Activated B cell treated with CpG ODN at 0.5 μM for 24 hours (primary cell): Measurements from ENCODE around the gene TRA2B. TPM values are rescaled to one million over a fixed set of nuclear protein-coding genes. Genes with fewer than 3 reads are reported as not detected.
A peak's percentile ranks its signal among the peaks of the same experiment; 100 is the strongest.

ENCODE experiments used
- ATAC-seq: fragments of 200-7000 bp; cut with Tn5 transposase; one replicate; pipeline ENCODE4 v1.10.0; 2021; ENCODE audit warnings: low read depth, mild to moderate bottlenecking, moderate library complexity
- CTCF ChIA-PET: fragments of 350-600 bp; sonication (Branson Sonifier 250); formaldehyde crosslinking; loops from one replicate; lab custom pipeline; 2021; ENCODE audit warnings: antibody characterized with exemption; lab: Charles Lee
- POLR2A ChIA-PET: fragments of 350-600 bp; sonication (Branson Sonifier 250); formaldehyde crosslinking; loops from one replicate; lab custom pipeline; 2021; ENCODE audit warnings: antibody characterized with exemption; lab: Charles Lee
- DNase-seq: peaks from one replicate; pipeline ENCODE4 v3.0.0; 2022
- H3K27ac Mint-ChIP-seq: one replicate; pipeline ENCODE4 v1.8.0; 2020; ENCODE audit warnings: mixed read lengths
- H3K27me3 Mint-ChIP-seq: one replicate; pipeline ENCODE4 v1.8.0; 2021; ENCODE audit warnings: mixed read lengths
- H3K36me3 Mint-ChIP-seq: one replicate; pipeline ENCODE4 v1.8.0; 2021; ENCODE audit warnings: low read depth, mixed read lengths
- H3K4me1 Mint-ChIP-seq: one replicate; pipeline ENCODE4 v1.8.0; 2021; ENCODE audit warnings: mixed read lengths
- H3K4me3 Mint-ChIP-seq: one replicate; pipeline ENCODE4 v1.8.0; 2020; ENCODE audit warnings: mild to moderate bottlenecking, mixed read lengths
- H3K9me3 Mint-ChIP-seq: one replicate; pipeline ENCODE4 v1.8.0; 2020; ENCODE audit warnings: mixed read lengths
- CTCF ChIP-seq: fragments of 200-600 bp; IDR thresholded peaks from one replicate; pipeline ENCODE4 v1.8.0; 2022; ENCODE audit warnings: antibody characterized with exemption, mild to moderate bottlenecking
- intact Hi-C: fragments of 100-400 bp; cut with micrococcal nuclease; formaldehyde crosslinking; loops from one replicate; pipeline ENCODE4 v1.15.1; 2024
- total RNA-seq: library from RNA; stranded (reverse); gene quantifications from 2 replicates; pipeline ENCODE4 v1.2.3, GENCODE V29; 2022

Gene TRA2B
- total RNA-seq, 1 donor from 2014 or later, result 219 TPM

GRCh38 chr3:185940951-185941350, 3.1 kb upstream of the TRA2B start:
- TF ChIP-seq CTCF, result no peak
- Mint-ChIP-seq H3K9me3 (no peaks in the 10 kb centered on the region), H3K36me3 (peaks cover 22% of the 10 kb centered on the region), H3K27me3 (no peaks in the 10 kb centered on the region), H3K27ac (no peak overlapping the region), H3K4me1 (peaks cover 21% of the 10 kb centered on the region), H3K4me3 (no peak overlapping the region)
- intact Hi-C loops, result loop anchor here (10.0 kb wide), 1 partner anchor 1424 kb away; the partner anchor contains the start of gene RTP4
- CTCF ChIA-PET, result no interaction called here
- ATAC-seq (no peak), DNase-seq (no peak)
- POLR2A ChIA-PET, result no interaction called here

GRCh38 chr3:185939721-185940120, 1.9 kb upstream of the TRA2B start:
- Mint-ChIP-seq H3K9me3 (no peaks in the 10 kb centered on the region), H3K27me3 (no peaks in the 10 kb centered on the region), H3K36me3 (peaks cover 33% of the 10 kb centered on the region), H3K4me1 (peaks cover 34% of the 10 kb centered on the region), H3K27ac (peak overlapping the region; percentile 32), H3K4me3 (peak overlapping the region; percentile 13)
- ChIA-PET POLR2A (no interaction called here), CTCF (no interaction called here)
- no peak for TF ChIP-seq CTCF
- DNase-seq (no peak), ATAC-seq (no peak)
- intact Hi-C loops, result loop anchor here (2.0 to 10.0 kb wide), 5 partner anchors 117 to 1691 kb away; partner anchors contain the start of genes ALG3, EEF1AKMT4 and RTP4

- Mint-ChIP-seq H3K4me3 (peak overlapping the region; percentile 99), H3K27ac (peak overlapping the region; percentile 100), H3K4me1 (peaks cover 50% of the 10 kb centered on the region), H3K9me3 (no peaks in the 10 kb centered on the region), H3K36me3 (peaks cover 43% of the 10 kb centered on the region), H3K27me3 (no peaks in the 10 kb centered on the region)
- no peak for TF ChIP-seq CTCF
- ChIA-PET CTCF (interaction anchor here (1.0 kb wide), 1 partner anchor 633 kb away, joined by 3 read pairs; the partner anchor contains the start of gene DNAJB11), POLR2A (interaction anchor here (0.5 to 3.5 kb wide), 21 partner anchors 10 to 1193 kb away, joined by 3 to 66 read pairs (median 5); partner anchors contain the start of genes DNAJB11, EIF4A2, ETV5 and SENP2)
- DNase-seq, result peak; percentile 80
- ATAC-seq, result peak; percentile 59
- intact Hi-C loops, result loop anchor here (1.0 to 10.0 kb wide), 6 partner anchors 9 to 1088 kb away; partner anchors contain the start of gene SENP2
These were observed 763 bp downstream of the TRA2B start for GRCh38 chr3:185936814-185937688.

- peaks cover 58% of the 10 kb centered on the region for H3K4me1 Mint-ChIP-seq
- peak overlapping the region; percentile 99 for H3K4me3 Mint-ChIP-seq
- H3K9me3 Mint-ChIP-seq, result no peaks in the 10 kb centered on the region
- peaks cover 50% of the 10 kb centered on the region for H3K36me3 Mint-ChIP-seq
- POLR2A ChIA-PET, result interaction anchor here (0.6 to 3.5 kb wide), 8 partner anchors 10 to 995 kb away, joined by 3 to 66 read pairs (median 23); partner anchors contain the start of genes DNAJB11, EIF4A2, ETV5 and ST6GAL1
- H3K27me3 Mint-ChIP-seq, result no peaks in the 10 kb centered on the region
- CTCF ChIA-PET, result no interaction called here
- ATAC-seq (no peak), DNase-seq (no peak)
- TF ChIP-seq CTCF, result no peak
- intact Hi-C loops, result loop anchor here (1.0 to 10.0 kb wide), 5 partner anchors 8 to 1089 kb away; partner anchors contain the start of gene SENP2
- H3K27ac Mint-ChIP-seq, result peak overlapping the region; percentile 100
These were observed 1.6 kb downstream of the TRA2B start for GRCh38 chr3:185936273-185936629.
